ENCODE results near the gene WBP1. TPM values are rescaled to one million over a fixed set of nuclear protein-coding genes. Genes with fewer than 3 reads are reported as not detected.

Gene WBP1
- total RNA-seq, 1 donor from 2014 or later, result 62.4 TPM

DNA sequence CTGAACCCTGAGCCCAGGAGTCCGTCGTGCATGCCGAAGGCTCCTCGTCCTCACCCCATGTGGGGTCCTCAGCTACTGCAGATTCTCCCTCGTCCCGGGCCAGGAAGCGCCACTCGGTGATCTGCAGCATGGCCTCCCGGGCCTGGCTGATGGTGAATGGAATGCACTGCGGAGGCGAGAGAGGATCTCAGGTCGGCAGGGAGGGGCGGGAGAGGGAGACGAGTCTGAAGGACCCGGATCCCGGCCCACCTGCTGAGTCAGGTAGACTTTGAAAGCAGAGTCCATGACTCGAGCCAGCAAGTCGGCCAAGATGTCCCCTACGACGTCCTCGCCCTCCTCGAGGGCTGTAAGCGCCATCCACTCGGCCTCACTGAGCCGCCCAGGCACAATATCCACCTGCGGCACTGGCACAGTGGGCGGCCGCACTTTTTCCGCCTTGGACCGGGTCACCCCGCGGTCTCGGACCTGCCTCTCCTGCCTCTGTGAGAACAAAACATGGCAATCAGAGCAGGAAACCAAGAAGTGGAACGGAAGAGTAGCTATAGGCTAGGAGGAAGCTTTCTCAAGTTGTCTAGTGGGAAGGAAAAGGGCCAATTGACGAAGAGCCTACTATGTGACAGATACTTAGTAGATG, 42.4 kb upstream of the WBP1 start:
- Mint-ChIP-seq H3K36me3 (ENCODE audit: low read depth) (no peaks in the 10 kb centered on the region), H3K4me3 (ENCODE audit: unreplicated experiment) (no peak overlapping the region), H3K9me3 (ENCODE audit: low read depth) (no peaks in the 10 kb centered on the region), H3K27ac (ENCODE audit: unreplicated experiment) (no peak overlapping the region), H3K4me1 (ENCODE audit: low read depth) (peaks cover under 1% of the 10 kb centered on the region), H3K27me3 (ENCODE audit: low read depth) (peaks cover 5% of the 10 kb centered on the region)
- no peak for DNase-seq (ENCODE audit: low spot score)
- TF ChIP-seq, protein P1, sequence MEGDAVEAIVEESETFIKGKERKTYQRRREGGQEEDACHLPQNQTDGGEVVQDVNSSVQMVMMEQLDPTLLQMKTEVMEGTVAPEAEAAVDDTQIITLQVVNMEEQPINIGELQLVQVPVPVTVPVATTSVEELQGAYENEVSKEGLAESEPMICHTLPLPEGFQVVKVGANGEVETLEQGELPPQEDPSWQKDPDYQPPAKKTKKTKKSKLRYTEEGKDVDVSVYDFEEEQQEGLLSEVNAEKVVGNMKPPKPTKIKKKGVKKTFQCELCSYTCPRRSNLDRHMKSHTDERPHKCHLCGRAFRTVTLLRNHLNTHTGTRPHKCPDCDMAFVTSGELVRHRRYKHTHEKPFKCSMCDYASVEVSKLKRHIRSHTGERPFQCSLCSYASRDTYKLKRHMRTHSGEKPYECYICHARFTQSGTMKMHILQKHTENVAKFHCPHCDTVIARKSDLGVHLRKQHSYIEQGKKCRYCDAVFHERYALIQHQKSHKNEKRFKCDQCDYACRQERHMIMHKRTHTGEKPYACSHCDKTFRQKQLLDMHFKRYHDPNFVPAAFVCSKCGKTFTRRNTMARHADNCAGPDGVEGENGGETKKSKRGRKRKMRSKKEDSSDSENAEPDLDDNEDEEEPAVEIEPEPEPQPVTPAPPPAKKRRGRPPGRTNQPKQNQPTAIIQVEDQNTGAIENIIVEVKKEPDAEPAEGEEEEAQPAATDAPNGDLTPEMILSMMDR (IDR thresholded peaks at IDR 0.05), result no peak

DNA sequence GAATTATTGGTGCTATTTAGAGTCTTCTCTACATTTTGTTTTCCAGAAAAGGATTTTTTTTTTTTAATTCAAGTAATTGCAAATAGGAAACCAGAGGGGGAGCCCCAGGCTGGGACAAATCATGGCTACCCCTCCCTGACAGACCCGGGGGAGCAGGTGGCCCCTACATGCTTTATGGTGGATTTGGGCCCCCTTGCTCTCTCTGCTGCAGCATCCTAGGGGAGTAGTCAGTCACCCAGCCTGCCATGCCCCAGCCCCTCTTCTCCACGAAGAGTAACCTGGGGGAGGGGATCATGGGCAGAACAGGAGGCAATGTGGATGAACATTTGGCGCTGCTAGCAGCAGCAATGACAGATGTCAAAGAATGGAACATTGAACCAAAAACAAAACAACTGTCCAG, 41.5 kb upstream of the WBP1 start:
- no peaks in the 10 kb centered on the region for H3K9me3 Mint-ChIP-seq (ENCODE audit: low read depth)
- H3K36me3 Mint-ChIP-seq (ENCODE audit: low read depth), result no peaks in the 10 kb centered on the region
- H3K4me1 Mint-ChIP-seq (ENCODE audit: low read depth), result peaks cover 5% of the 10 kb centered on the region
- TF ChIP-seq, protein P1 (IDR thresholded peaks at IDR 0.05), result peak; percentile 43
- H3K4me3 Mint-ChIP-seq (ENCODE audit: unreplicated experiment), result no peak overlapping the region
- DNase-seq (ENCODE audit: low spot score), result no peak
- H3K27me3 Mint-ChIP-seq (ENCODE audit: low read depth), result peaks cover 3% of the 10 kb centered on the region
- no peak overlapping the region for H3K27ac Mint-ChIP-seq (ENCODE audit: unreplicated experiment)

DNA sequence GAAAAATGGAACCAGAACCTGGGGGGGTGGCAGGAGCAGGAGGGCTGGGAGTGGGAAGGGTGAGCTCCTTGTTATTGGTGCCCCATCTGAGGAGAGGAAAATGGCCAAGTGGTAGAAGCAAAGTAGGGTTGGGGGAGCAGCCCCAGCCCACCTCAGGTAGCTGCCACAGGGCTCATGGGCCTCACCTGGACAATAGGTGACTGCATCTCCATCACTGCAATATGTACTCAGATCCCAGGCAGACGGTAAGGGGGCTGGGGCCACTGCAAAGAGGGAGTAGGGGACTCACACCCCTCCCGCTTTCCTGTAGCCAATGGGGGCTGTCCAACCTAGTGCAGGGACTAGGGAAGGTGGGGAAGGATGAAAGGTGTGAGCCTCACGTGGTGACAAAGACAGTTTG, 41.0 kb upstream of the WBP1 start:
- Mint-ChIP-seq H3K36me3 (ENCODE audit: low read depth) (no peaks in the 10 kb centered on the region), H3K9me3 (ENCODE audit: low read depth) (no peaks in the 10 kb centered on the region), H3K4me1 (ENCODE audit: low read depth) (peaks cover 9% of the 10 kb centered on the region)

DNA sequence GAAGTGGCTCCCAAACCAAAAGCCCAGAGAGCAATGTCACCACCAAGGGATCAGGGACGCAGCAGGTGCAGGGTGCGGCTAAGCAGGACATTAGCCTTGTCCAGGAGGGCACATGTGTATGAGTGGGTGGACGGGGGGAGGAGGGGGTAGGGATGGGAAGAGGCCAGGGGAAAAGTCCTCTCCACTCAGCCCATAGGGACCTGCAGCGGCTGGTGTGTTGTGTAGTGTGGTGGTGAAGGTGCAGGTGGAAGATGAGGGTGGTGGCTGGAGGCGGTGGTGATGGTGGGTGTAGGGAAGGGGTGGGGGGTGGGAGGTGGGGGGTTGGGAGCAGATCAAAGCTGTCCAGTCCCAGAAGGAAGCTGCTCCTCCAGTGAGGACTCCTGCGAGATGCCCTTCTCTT, 40.5 kb upstream of the WBP1 start:
- no peak overlapping the region for H3K27ac Mint-ChIP-seq (ENCODE audit: unreplicated experiment)
- H3K27me3 Mint-ChIP-seq (ENCODE audit: low read depth), result peaks cover 3% of the 10 kb centered on the region
- peaks cover 12% of the 10 kb centered on the region for H3K4me1 Mint-ChIP-seq (ENCODE audit: low read depth)
- H3K36me3 Mint-ChIP-seq (ENCODE audit: low read depth), result no peaks in the 10 kb centered on the region
- no peaks in the 10 kb centered on the region for H3K9me3 Mint-ChIP-seq (ENCODE audit: low read depth)
- TF ChIP-seq, protein P1 (IDR thresholded peaks at IDR 0.05), result no peak
- no peak overlapping the region for H3K4me3 Mint-ChIP-seq (ENCODE audit: unreplicated experiment)
- no peak for DNase-seq (ENCODE audit: low spot score)

More for the DNA sequence above, 41.0 kb upstream of the WBP1 start:
- TF ChIP-seq, protein P1 (IDR thresholded peaks at IDR 0.05), result no peak
- Mint-ChIP-seq H3K27ac (ENCODE audit: unreplicated experiment) (no peak overlapping the region), H3K4me3 (ENCODE audit: unreplicated experiment) (no peak overlapping the region), H3K27me3 (ENCODE audit: low read depth) (peaks cover 3% of the 10 kb centered on the region)
- no peak for DNase-seq (ENCODE audit: low spot score)

DNA sequence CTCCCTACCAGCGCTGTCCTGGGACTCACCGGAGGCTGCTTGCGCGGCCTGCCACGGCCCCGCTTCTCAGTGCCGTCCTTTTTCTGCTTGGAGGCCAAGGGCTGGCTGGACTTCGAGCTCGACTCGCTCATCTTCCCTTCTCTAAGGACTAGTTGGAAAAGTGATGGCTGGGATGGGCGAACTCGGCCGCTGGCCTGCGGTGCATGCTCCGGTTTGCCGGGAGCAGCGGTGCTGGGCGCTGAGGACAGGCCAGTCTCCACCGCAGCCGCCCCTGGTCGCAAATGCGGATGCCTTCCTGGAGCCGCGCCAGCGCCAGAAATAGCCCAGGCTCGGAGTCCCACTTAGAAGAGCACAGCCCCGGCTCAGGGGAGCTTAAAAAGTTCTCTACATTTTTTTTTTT, 39.9 kb upstream of the WBP1 start:
- no peak for DNase-seq (ENCODE audit: low spot score)
- Mint-ChIP-seq H3K27me3 (ENCODE audit: low read depth) (peaks cover 3% of the 10 kb centered on the region), H3K9me3 (ENCODE audit: low read depth) (no peaks in the 10 kb centered on the region), H3K4me1 (ENCODE audit: low read depth) (peaks cover 12% of the 10 kb centered on the region), H3K36me3 (ENCODE audit: low read depth) (no peaks in the 10 kb centered on the region), H3K27ac (ENCODE audit: unreplicated experiment) (no peak overlapping the region), H3K4me3 (ENCODE audit: unreplicated experiment) (no peak overlapping the region)
- TF ChIP-seq, protein P1 (IDR thresholded peaks at IDR 0.05), result no peak

Data from chondrocyte (in vitro differentiated cells).